GM12878 (cell line): Measurements from ENCODE around the gene GCSAM. TPM values are rescaled to one million over a fixed set of nuclear protein-coding genes. Genes with fewer than 3 reads are reported as not detected.

ENCODE experiments used
- BMI1 ChIP-seq: fragments of 450-650 bp; IDR thresholded peaks from 2 replicates; pipeline ENCODE4 v1.6.1; 2016; ENCODE audit warnings: mild to moderate bottlenecking, moderate library complexity, borderline replicate concordance
- MEF2A ChIP-seq: IDR thresholded peaks from 2 replicates; pipeline ENCODE4 v1.6.1; 2011; ENCODE audit warnings: low read depth, mild to moderate bottlenecking, low read length, moderate library complexity; ENCODE audit not compliant: insufficient read depth
- PAX8 ChIP-seq: fragments of 450-650 bp; IDR thresholded peaks from 2 replicates; pipeline ENCODE4 v1.6.1; 2017; ENCODE audit warnings: mild to moderate bottlenecking, moderate library complexity
- POLR2AphosphoS5 ChIP-seq: IDR thresholded peaks from 2 replicates; pipeline ENCODE4 v1.6.1; 2011; ENCODE audit warnings: mild to moderate bottlenecking, low read length, inconsistent platforms
- RB1 ChIP-seq: fragments of 450-650 bp; formaldehyde crosslinking; IDR thresholded peaks from 2 replicates; pipeline ENCODE4 v1.6.1; 2017; ENCODE audit warnings: mild to moderate bottlenecking, borderline replicate concordance
- RCOR1 ChIP-seq: conservative IDR thresholded peaks from 2 replicates; pipeline ENCODE4 v1.6.1; 2012; ENCODE audit warnings: low read depth, low read length, improper control_type of control experiment
- SIX5 ChIP-seq: IDR thresholded peaks from 2 replicates; pipeline ENCODE4 v1.6.1; 2011; ENCODE audit warnings: mild to moderate bottlenecking, low read depth, low read length, moderate library complexity; ENCODE audit not compliant: severe bottlenecking
- SUZ12 ChIP-seq: fragments of 200-600 bp; sonication (generic); IDR thresholded peaks from one replicate; pipeline ENCODE4 v1.6.1; 2018; ENCODE audit warnings: antibody characterized with exemption, mild to moderate bottlenecking; ENCODE audit not compliant: unreplicated experiment
- TCF7 ChIP-seq: IDR thresholded peaks from 2 replicates; pipeline ENCODE4 v1.6.1; 2014; ENCODE audit warnings: antibody characterized with exemption, borderline replicate concordance
- ZNF207 ChIP-seq: fragments of 450-650 bp; IDR thresholded peaks from 2 replicates; pipeline ENCODE4 v1.6.1; 2014; ENCODE audit warnings: antibody characterized with exemption, mild to moderate bottlenecking, borderline replicate concordance
- polyA plus RNA-seq, 11 experiments: library from polyadenylated mRNA; depleted of rRNA in 4 of 11; unstranded in 6 of 11; stranded (reverse) in 5 of 11; fragments of >200 nt; fragmentation: Nextera tagmentation in 4 of 11; fragmentation: Illumina TruSeq in 1 of 11; extraction: Ambion mirVana in 4 of 11; extraction: Trizol in 1 of 11; gene quantifications; 1 replicate in 1 of 11; 2 replicates in 10 of 11; pipeline versions ENCODE4 v1.2.1 to v1.2.3, GENCODE V29; 2011 to 2016; ENCODE audit warnings: inconsistent platforms in 2 of 11, missing spikeins in 2 of 11, low read depth in 1 of 11
- total RNA-seq, 4 experiments: library from RNA; depleted of rRNA in 3 of 4; stranded (reverse); fragments of >200 nt in 3 of 4; fragmentation: Illumina TruSeq in 1 of 4; extraction: Trizol in 1 of 4; gene quantifications; 2 replicates each; pipeline versions ENCODE4 v1.2.1 to v1.2.3, GENCODE V29; 2013 to 2021
- TF ChIP-seq, protein P1 (sequence below): fragments of 150-350 bp; IDR thresholded peaks from 2 replicates; pipeline ENCODE4 v1.6.1; 2016; ENCODE audit warnings: low read depth, low read length
- TF ChIP-seq, protein P2 (sequence below): fragments of 450-650 bp; IDR thresholded peaks from 2 replicates; pipeline ENCODE4 v1.6.1; 2014; ENCODE audit warnings: mild to moderate bottlenecking
- TF ChIP-seq, protein P3 (sequence below): fragments of 450-650 bp; formaldehyde crosslinking; IDR thresholded peaks from 2 replicates; pipeline ENCODE4 v1.5.0; 2022; ENCODE audit warnings: mild to moderate bottlenecking, missing genetic modification characterization
- TF ChIP-seq, protein P4 (sequence below): fragments of 450-650 bp; formaldehyde crosslinking; IDR thresholded peaks from 2 replicates; pipeline ENCODE4 v1.4.0; 2020; ENCODE audit warnings: mild to moderate bottlenecking, moderate library complexity

Gene GCSAM
- total and polyA plus RNA-seq, 10 of the 15 experiments (the other 5 are each of a cell fraction or from before 2014, with no cell fraction given) = 81.5 to 407 (median 107) TPM

DNA sequence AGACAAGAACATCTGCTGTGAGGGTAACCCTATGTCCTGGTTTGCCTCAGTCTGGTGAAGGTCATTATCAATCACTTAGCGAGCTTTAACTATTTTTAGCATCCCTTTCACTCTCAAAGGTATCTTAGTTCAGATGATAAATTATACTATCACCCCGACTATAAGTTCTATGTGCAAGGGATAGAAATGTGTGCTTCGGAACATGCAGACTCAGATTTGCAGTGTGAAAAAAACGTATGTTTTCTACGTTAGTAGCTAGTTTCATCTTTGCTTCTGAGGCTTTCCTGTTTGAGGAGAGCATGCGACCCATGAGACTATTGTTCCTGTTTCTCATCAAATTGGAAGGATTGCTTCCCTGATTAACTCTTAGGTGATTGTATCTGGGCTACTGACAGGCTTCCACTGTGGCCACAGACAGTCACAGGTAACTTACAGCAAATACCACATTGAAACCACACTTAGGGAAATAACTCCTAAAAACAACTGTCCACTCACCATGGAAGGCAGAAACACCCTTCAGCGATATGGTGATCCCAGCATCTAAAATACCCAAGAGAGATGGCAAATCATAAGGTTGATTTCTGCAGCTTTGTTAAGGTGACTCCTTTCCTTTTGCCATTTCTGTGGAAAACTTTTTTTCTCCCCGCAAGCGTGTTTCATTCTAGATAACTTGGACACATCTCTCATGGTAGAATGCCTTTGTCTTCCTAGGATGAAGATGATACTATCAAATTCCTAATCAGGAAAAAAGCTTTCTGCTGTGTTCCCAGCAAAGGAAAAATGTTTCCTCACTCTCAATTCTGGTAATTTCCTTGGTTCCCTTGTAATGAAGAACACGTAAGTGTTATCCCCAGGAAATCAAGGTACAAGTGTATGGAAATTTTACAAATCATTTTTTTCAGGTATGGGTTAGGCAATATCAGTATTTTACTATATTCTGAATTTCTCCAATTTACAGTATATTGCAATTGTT is 5.2 kb downstream of the GCSAM start (continued):
- TF ChIP-seq, protein P1, sequence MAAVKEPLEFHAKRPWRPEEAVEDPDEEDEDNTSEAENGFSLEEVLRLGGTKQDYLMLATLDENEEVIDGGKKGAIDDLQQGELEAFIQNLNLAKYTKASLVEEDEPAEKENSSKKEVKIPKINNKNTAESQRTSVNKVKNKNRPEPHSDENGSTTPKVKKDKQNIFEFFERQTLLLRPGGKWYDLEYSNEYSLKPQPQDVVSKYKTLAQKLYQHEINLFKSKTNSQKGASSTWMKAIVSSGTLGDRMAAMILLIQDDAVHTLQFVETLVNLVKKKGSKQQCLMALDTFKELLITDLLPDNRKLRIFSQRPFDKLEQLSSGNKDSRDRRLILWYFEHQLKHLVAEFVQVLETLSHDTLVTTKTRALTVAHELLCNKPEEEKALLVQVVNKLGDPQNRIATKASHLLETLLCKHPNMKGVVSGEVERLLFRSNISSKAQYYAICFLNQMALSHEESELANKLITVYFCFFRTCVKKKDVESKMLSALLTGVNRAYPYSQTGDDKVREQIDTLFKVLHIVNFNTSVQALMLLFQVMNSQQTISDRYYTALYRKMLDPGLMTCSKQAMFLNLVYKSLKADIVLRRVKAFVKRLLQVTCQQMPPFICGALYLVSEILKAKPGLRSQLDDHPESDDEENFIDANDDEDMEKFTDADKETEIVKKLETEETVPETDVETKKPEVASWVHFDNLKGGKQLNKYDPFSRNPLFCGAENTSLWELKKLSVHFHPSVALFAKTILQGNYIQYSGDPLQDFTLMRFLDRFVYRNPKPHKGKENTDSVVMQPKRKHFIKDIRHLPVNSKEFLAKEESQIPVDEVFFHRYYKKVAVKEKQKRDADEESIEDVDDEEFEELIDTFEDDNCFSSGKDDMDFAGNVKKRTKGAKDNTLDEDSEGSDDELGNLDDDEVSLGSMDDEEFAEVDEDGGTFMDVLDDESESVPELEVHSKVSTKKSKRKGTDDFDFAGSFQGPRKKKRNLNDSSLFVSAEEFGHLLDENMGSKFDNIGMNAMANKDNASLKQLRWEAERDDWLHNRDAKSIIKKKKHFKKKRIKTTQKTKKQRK = no peak
- TF ChIP-seq RB1 (no peak), PAX8 (no peak), TCF7 (no peak; the same call in 1 of the 2 replicates), SUZ12 (no peak), ZNF207 (no peak), BMI1 (no peak; the same call in 1 of the 2 replicates), POLR2AphosphoS5 (peak; percentile 82), RCOR1 (no peak), SIX5 (no peak), MEF2A (peak; percentile 51; the same call in 1 of the 2 replicates)
- TF ChIP-seq, protein P2, sequence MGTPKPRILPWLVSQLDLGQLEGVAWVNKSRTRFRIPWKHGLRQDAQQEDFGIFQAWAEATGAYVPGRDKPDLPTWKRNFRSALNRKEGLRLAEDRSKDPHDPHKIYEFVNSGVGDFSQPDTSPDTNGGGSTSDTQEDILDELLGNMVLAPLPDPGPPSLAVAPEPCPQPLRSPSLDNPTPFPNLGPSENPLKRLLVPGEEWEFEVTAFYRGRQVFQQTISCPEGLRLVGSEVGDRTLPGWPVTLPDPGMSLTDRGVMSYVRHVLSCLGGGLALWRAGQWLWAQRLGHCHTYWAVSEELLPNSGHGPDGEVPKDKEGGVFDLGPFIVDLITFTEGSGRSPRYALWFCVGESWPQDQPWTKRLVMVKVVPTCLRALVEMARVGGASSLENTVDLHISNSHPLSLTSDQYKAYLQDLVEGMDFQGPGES = no peak
- TF ChIP-seq, protein P3, sequence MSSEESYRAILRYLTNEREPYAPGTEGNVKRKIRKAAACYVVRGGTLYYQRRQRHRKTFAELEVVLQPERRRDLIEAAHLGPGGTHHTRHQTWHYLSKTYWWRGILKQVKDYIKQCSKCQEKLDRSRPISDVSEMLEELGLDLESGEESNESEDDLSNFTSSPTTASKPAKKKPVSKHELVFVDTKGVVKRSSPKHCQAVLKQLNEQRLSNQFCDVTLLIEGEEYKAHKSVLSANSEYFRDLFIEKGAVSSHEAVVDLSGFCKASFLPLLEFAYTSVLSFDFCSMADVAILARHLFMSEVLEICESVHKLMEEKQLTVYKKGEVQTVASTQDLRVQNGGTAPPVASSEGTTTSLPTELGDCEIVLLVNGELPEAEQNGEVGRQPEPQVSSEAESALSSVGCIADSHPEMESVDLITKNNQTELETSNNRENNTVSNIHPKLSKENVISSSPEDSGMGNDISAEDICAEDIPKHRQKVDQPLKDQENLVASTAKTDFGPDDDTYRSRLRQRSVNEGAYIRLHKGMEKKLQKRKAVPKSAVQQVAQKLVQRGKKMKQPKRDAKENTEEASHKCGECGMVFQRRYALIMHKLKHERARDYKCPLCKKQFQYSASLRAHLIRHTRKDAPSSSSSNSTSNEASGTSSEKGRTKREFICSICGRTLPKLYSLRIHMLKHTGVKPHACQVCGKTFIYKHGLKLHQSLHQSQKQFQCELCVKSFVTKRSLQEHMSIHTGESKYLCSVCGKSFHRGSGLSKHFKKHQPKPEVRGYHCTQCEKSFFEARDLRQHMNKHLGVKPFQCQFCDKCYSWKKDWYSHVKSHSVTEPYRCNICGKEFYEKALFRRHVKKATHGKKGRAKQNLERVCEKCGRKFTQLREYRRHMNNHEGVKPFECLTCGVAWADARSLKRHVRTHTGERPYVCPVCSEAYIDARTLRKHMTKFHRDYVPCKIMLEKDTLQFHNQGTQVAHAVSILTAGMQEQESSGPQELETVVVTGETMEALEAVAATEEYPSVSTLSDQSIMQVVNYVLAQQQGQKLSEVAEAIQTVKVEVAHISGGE = no peak
- TF ChIP-seq, protein P4, sequence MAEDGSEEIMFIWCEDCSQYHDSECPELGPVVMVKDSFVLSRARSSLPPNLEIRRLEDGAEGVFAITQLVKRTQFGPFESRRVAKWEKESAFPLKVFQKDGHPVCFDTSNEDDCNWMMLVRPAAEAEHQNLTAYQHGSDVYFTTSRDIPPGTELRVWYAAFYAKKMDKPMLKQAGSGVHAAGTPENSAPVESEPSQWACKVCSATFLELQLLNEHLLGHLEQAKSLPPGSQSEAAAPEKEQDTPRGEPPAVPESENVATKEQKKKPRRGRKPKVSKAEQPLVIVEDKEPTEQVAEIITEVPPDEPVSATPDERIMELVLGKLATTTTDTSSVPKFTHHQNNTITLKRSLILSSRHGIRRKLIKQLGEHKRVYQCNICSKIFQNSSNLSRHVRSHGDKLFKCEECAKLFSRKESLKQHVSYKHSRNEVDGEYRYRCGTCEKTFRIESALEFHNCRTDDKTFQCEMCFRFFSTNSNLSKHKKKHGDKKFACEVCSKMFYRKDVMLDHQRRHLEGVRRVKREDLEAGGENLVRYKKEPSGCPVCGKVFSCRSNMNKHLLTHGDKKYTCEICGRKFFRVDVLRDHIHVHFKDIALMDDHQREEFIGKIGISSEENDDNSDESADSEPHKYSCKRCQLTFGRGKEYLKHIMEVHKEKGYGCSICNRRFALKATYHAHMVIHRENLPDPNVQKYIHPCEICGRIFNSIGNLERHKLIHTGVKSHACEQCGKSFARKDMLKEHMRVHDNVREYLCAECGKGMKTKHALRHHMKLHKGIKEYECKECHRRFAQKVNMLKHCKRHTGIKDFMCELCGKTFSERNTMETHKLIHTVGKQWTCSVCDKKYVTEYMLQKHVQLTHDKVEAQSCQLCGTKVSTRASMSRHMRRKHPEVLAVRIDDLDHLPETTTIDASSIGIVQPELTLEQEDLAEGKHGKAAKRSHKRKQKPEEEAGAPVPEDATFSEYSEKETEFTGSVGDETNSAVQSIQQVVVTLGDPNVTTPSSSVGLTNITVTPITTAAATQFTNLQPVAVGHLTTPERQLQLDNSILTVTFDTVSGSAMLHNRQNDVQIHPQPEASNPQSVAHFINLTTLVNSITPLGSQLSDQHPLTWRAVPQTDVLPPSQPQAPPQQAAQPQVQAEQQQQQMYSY (CRISPR knock-in tag) = no peak
